K562 (cell line): ENCODE results near the gene CEL. TPM values are rescaled to one million over a fixed set of nuclear protein-coding genes. Genes with fewer than 3 reads are reported as not detected.

Source experiments
- ARID1B ChIP-seq: fragments of 450-650 bp; IDR thresholded peaks from 2 replicates; pipeline ENCODE4 v1.6.1; 2016; ENCODE audit warnings: antibody characterized with exemption, mild to moderate bottlenecking, inconsistent platforms
- CBX3 ChIP-seq, 2 experiments: IDR thresholded peaks; 1 replicate in 1 of 2; 2 replicates in 1 of 2; pipeline ENCODE4 v1.6.1; 2012; ENCODE audit warnings: inconsistent platforms in 2 of 2, low read length in 2 of 2, borderline replicate concordance in 1 of 2, control low read depth in 1 of 2
- CEBPG ChIP-seq, 3 experiments: fragments of 200-800 bp in 1 of 3; sonication (Bioruptor generic) in 1 of 3; sonication (generic) in 1 of 3; formaldehyde crosslinking in 1 of 3; IDR thresholded peaks in 2 of 3; conservative IDR thresholded peaks in 1 of 3; 2 replicates each; pipeline versions ENCODE4 v1.6.1 to v1.8.0; 2016 to 2022; ENCODE audit warnings: missing compliant biosample characterization in 2 of 3, missing genetic modification characterization in 2 of 3, mild to moderate bottlenecking in 1 of 3, missing genetic modification reagents in 1 of 3
- TGIF2 ChIP-seq: sonication (generic); formaldehyde crosslinking; IDR thresholded peaks from 2 replicates; pipeline ENCODE4 v1.8.1; 2022; ENCODE audit warnings: mild to moderate bottlenecking, missing genetic modification reagents, moderate library complexity
- ZBTB49 ChIP-seq: sonication (generic); formaldehyde crosslinking; IDR thresholded peaks from 2 replicates; pipeline ENCODE4 v1.8.0; 2022; ENCODE audit warnings: missing genetic modification reagents, mild to moderate bottlenecking, borderline replicate concordance
- polyA plus RNA-seq, 8 experiments: library from polyadenylated mRNA; depleted of rRNA in 4 of 8; stranded (reverse) in 5 of 8; unstranded in 3 of 8; fragments of >200 nt; fragmentation: Nextera tagmentation in 2 of 8; fragmentation: Illumina TruSeq in 1 of 8; extraction: Ambion mirVana in 2 of 8; extraction: Trizol in 1 of 8; gene quantifications; 2 replicates each; pipeline versions ENCODE4 v1.2.1 to v1.2.3, GENCODE V29; 2011 to 2014; ENCODE audit warnings: inconsistent platforms in 1 of 8, missing spikeins in 1 of 8
- total RNA-seq, 7 experiments: library from RNA; depleted of rRNA in 6 of 7; stranded (reverse); fragments of >200 nt in 6 of 7; fragmentation: Illumina TruSeq in 2 of 7; extraction: Trizol in 2 of 7; gene quantifications; 2 replicates each; pipeline versions ENCODE4 v1.2.1 to v1.2.3, GENCODE V29; 2011 to 2021; ENCODE audit warnings: low replicate concordance in 1 of 7
- TF ChIP-seq, protein P1 (sequence below): fragments of 450-650 bp; IDR thresholded peaks from 2 replicates; pipeline ENCODE4 v1.6.1; 2018; ENCODE audit warnings: mild to moderate bottlenecking, low read depth; ENCODE audit not compliant: partially characterized antibody
- TF ChIP-seq, protein P2 (sequence below): sonication (generic); formaldehyde crosslinking; IDR thresholded peaks from 2 replicates; pipeline ENCODE4 v1.9.0; 2022; ENCODE audit warnings: mild to moderate bottlenecking, missing genetic modification reagents
- TF ChIP-seq, protein P3 (sequence below): fragments of 450-650 bp; IDR thresholded peaks from 2 replicates; pipeline ENCODE4 v1.6.1; 2016; ENCODE audit warnings: mild to moderate bottlenecking, moderate library complexity

CEL gene
- total and polyA plus RNA-seq, 9 of the 15 experiments (the other 6 are each of a cell fraction or from before 2014, with no cell fraction given), result 0.09 to 3.0 (median 0.51) TPM; not detected in 2

GRCh38 chr9:133031496-133031911 is 30.3 kb upstream of the CEL start (continued):
- TF ChIP-seq TGIF2 (CRISPR knock-in tag) (peak; percentile 81; the same call in 1 of the 2 replicates), ARID1B (0 out of 2 replicates have a peak, but pooled peaks have one; percentile 13), CBX3 (IDR thresholded peaks at IDR 0.05; ENCODE audit: borderline replicate concordance in 1 of 2, low read length in 2 of 2) (peak in 1 of 2 experiments; percentile 93; a peak in 1 of 3 replicates), ZBTB49 (CRISPR knock-in tag) (0 out of 2 replicates have a peak, but pooled peaks have one; percentile 51), CEBPG (CRISPR knock-in tag; IDR thresholded peaks at IDR 0.05) (0 out of 2 replicates have a peak, but pooled peaks have one; percentile 18), CEBPG (tag; conservative IDR thresholded peaks at IDR 0.05 in 1 of 2, IDR thresholded peaks at IDR 0.05 in 1 of 2) (no peak)
- TF ChIP-seq, protein P1, sequence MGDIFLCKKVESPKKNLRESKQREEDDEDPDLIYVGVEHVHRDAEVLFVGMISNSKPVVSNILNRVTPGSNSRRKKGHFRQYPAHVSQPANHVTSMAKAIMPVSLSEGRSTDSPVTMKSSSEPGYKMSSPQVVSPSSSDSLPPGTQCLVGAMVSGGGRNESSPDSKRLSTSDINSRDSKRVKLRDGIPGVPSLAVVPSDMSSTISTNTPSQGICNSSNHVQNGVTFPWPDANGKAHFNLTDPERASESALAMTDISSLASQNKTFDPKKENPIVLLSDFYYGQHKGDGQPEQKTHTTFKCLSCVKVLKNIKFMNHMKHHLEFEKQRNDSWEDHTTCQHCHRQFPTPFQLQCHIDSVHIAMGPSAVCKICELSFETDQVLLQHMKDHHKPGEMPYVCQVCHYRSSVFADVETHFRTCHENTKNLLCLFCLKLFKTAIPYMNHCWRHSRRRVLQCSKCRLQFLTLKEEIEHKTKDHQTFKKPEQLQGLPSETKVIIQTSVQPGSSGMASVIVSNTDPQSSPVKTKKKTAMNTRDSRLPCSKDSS, result peak; percentile 91
- TF ChIP-seq, protein P2, sequence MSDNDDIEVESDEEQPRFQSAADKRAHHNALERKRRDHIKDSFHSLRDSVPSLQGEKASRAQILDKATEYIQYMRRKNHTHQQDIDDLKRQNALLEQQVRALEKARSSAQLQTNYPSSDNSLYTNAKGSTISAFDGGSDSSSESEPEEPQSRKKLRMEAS (CRISPR knock-in tag), result 0 out of 2 replicates have a peak, but pooled peaks have one; percentile 26
- TF ChIP-seq, protein P3, sequence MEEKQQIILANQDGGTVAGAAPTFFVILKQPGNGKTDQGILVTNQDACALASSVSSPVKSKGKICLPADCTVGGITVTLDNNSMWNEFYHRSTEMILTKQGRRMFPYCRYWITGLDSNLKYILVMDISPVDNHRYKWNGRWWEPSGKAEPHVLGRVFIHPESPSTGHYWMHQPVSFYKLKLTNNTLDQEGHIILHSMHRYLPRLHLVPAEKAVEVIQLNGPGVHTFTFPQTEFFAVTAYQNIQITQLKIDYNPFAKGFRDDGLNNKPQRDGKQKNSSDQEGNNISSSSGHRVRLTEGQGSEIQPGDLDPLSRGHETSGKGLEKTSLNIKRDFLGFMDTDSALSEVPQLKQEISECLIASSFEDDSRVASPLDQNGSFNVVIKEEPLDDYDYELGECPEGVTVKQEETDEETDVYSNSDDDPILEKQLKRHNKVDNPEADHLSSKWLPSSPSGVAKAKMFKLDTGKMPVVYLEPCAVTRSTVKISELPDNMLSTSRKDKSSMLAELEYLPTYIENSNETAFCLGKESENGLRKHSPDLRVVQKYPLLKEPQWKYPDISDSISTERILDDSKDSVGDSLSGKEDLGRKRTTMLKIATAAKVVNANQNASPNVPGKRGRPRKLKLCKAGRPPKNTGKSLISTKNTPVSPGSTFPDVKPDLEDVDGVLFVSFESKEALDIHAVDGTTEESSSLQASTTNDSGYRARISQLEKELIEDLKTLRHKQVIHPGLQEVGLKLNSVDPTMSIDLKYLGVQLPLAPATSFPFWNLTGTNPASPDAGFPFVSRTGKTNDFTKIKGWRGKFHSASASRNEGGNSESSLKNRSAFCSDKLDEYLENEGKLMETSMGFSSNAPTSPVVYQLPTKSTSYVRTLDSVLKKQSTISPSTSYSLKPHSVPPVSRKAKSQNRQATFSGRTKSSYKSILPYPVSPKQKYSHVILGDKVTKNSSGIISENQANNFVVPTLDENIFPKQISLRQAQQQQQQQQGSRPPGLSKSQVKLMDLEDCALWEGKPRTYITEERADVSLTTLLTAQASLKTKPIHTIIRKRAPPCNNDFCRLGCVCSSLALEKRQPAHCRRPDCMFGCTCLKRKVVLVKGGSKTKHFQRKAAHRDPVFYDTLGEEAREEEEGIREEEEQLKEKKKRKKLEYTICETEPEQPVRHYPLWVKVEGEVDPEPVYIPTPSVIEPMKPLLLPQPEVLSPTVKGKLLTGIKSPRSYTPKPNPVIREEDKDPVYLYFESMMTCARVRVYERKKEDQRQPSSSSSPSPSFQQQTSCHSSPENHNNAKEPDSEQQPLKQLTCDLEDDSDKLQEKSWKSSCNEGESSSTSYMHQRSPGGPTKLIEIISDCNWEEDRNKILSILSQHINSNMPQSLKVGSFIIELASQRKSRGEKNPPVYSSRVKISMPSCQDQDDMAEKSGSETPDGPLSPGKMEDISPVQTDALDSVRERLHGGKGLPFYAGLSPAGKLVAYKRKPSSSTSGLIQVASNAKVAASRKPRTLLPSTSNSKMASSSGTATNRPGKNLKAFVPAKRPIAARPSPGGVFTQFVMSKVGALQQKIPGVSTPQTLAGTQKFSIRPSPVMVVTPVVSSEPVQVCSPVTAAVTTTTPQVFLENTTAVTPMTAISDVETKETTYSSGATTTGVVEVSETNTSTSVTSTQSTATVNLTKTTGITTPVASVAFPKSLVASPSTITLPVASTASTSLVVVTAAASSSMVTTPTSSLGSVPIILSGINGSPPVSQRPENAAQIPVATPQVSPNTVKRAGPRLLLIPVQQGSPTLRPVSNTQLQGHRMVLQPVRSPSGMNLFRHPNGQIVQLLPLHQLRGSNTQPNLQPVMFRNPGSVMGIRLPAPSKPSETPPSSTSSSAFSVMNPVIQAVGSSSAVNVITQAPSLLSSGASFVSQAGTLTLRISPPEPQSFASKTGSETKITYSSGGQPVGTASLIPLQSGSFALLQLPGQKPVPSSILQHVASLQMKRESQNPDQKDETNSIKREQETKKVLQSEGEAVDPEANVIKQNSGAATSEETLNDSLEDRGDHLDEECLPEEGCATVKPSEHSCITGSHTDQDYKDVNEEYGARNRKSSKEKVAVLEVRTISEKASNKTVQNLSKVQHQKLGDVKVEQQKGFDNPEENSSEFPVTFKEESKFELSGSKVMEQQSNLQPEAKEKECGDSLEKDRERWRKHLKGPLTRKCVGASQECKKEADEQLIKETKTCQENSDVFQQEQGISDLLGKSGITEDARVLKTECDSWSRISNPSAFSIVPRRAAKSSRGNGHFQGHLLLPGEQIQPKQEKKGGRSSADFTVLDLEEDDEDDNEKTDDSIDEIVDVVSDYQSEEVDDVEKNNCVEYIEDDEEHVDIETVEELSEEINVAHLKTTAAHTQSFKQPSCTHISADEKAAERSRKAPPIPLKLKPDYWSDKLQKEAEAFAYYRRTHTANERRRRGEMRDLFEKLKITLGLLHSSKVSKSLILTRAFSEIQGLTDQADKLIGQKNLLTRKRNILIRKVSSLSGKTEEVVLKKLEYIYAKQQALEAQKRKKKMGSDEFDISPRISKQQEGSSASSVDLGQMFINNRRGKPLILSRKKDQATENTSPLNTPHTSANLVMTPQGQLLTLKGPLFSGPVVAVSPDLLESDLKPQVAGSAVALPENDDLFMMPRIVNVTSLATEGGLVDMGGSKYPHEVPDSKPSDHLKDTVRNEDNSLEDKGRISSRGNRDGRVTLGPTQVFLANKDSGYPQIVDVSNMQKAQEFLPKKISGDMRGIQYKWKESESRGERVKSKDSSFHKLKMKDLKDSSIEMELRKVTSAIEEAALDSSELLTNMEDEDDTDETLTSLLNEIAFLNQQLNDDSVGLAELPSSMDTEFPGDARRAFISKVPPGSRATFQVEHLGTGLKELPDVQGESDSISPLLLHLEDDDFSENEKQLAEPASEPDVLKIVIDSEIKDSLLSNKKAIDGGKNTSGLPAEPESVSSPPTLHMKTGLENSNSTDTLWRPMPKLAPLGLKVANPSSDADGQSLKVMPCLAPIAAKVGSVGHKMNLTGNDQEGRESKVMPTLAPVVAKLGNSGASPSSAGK, result 0 out of 2 replicates have a peak, but pooled peaks have one; percentile 24
